ENCODE data around the gene SEMG2.

SEMG2 gene

DNA sequence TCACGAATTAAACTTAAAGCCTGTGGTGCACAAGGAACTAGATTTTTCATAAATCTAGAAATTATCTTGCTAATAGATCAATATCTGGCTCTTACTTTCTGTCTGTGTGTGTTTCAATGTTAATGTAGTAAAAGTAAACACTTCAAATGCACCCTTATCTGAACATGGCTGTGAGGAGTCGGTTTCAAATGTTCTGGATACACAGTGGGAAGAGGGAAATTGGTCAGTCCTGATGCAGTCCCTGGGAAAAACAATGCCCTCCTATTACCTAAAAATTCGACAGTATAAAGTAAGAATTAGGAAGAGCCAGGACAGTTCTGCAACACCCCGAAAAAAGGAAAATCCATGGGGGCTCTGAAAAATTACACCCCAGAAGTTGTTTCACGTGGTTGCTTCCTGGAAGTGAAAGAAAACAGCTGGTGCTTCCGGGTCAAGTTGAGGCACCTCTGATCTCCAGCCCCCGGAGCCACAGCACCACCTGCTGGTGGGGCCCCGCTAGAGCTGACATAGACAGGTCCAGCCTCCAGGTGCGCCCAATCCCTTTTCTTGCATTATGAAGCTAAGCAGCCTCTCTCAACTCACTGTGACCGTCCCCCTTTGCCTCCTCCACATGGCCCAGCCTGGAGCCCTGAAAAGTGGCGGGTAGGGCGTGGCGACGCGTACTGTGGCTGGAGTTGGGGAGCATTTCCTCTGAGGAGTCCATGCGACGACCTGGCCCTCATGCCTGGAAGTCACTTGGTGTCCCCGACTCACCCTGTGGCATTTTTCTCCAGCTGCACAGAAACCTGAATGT lies 8.3 kb downstream of the SEMG2 start:
- DNase-seq (ENCODE audit: low spot score): peak; percentile 67

GRCh38 chr20:45230631-45231030 lies 9.5 kb downstream of the SEMG2 start:
- no peak for DNase-seq (ENCODE audit: low spot score)

GRCh38 chr20:45235995-45236394 lies 14.8 kb downstream of the SEMG2 start:
- peak; percentile 63 for DNase-seq (ENCODE audit: low spot score)

DNA sequence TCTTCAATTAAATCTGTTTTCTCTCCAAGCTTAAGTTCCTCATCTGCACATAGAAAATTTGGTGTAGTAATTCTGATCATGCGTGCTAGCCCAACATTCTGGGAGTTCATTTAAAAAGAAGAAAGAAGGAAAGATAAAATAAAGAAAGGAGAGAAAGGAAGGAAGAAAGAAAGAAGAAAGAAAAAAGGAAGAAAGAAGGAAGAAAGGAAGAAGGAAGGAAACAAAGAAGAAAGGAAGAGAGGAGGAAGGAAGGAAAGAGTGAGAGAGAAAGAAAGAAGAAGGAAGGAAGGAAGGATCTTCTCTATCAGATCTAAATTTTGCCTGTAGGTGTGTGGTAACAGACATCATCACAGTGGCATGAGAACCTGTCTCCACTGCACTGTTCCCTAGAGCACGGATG lies 17.0 kb downstream of the SEMG2 start:
- DNase-seq (ENCODE audit: low spot score): no peak

DNA sequence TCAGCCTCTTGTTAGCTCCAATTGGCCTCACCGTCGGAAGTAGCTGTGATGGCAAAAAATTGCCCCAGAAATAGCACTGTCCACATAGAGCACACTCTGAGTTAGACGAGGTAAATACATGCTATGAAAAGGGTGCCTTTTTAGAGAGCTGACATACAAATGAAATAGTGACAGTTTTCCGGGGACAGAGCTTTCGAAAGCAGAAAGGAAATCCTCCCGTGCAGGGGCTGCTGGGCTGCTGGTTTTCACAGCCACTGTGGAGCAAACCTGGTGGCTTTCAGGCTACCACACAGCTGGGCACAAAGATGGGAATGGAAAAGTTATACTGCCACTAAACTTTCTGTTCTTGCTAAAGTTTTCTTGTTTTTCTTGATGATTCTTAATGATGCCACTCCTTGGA lies 24.9 kb downstream of the SEMG2 start:
- no peak for DNase-seq (ENCODE audit: low spot score)

DNA sequence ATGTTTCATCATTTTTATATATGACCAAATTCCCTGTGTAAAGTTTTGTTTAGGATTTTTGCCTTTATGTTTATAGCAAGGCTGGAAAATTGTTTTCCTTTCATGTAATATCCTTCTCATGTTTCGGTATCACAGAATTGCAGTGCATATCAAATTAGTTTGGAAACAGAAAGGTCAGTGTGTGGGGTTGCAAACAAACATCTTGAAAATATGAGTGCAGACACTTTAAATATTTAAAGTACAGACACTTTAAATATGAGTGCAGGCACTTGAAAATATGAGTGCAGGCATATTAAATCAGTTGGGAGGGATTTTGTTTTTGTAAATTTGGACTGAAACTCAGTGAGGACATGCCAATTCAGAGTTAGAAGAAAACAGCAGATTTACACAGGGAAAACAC lies 26.7 kb downstream of the SEMG2 start:
- DNase-seq (ENCODE audit: low spot score): no peak

DNA sequence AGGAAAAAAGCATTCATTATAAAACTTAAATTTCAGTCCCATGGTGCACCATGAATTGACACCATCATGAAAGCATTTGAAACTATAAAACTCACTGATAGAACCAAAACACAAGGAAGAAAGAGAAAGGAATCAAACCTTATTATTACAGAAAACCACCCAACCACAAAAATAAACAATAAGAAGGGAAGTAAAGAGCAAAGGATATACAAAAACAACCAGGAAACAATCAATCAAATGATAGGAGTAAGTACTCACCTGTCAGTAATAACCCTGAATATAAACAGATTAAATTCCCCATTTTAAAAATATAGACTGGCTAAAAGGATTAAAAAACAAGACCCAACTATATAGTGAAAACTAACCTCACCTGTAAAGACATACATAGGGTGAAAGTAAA lies 27.4 kb downstream of the SEMG2 start:
- no peak for DNase-seq (ENCODE audit: low spot score)

DNA sequence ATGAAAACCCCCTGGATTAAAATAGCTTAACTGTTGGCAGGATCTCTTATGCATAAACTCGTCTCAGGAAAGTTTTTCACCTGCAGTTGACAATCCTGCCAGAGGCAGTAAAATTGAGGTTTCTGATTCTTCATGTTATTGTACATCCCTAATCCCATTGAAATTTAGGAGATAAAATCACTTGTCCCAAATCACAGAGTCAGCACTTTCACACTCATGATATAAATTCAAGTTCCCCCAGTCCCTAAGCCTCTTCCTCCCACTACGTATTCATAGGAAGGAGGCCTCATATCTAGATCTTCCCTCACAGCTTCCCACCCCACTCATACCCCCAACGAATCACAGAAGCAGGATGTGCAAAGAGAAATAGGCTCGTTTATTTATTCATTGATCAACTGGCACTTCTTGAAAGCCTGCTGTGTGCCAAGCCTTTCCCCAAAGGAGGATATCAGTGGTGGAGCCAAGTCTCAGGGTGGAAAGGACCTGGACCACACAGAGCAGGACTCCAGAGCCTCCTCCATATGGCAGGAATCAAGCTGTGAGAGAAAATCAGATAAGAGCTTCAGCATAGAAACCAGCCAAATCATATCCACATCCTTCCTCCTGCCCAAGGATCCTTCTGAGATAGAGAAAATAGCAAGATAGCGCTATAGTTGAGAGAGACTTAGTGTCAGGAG lies 30.8 kb downstream of the SEMG2 start:
- DNase-seq (ENCODE audit: low spot score): no peak

GRCh38 chr20:45253261-45253660 lies 32.1 kb downstream of the SEMG2 start:
- DNase-seq (ENCODE audit: low spot score): no peak

DNA sequence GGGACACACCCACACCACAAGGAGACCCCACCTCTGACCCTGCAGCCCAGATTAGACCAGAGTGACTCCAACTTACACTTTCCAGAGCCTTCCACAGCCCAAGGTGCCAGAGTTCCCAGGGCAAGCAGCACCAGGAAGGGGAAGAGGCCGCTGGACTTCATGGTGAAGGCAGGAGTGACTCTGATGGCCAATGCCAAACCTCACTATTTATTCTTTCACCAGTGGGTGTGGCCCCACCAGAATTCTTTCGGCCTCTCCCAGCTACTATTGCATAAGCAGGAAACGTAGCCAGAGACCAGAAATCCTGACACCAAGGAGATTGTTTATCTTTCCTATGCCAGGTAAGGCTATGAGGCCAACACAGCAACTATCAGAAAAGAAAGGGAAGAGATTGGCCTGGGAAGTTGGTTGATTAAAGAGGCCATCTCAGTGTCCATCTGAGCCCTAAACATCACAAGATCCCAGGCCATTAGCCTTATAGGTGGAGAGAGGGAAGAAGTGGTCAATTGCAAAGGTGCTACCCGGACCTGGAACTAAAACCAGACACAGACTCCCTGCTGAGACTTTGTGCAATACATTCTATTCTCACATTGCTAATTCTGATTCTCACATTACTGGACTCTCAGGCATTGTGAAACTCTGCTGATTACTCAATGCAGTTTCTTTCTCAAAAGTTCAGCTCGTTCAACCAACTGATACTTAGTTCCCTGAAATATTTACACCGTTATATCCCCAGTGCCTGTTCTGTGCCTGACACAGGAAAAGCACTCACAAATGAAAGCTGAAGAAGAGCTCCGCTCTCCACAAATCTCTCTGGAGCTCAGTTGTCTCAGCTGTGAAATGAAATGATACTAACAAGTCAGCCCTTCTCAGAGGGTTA lies 33.5 kb downstream of the SEMG2 start, which contains the start of gene SLPI:
Gene SLPI, minus strand, starts transcription at position 182 of the 880 bp plus-strand sequence. Its CDS starts 21 bp downstream, at position 161.
- DNase-seq (ENCODE audit: low spot score): peak; percentile 27

DNA sequence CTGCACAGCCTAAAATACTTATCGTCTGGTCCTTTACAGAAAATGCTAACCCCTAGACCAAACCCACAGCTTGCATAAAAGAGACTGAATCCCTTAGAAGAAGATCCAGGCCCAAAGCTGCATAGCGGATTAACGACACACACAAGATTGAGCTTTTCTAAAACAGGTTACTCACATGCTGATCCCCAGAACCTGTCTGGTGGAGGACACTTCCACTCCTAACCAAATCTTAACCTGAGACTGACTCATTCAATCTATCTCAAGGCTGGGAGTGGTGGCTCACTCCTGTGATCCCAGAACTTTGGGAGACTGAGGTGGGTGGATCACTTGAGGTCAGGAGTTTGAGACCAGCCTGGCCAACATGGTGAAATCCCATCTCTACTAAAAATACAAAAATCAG lies 36.0 kb downstream of the SEMG2 start:
- no peak for DNase-seq (ENCODE audit: low spot score)

DNA sequence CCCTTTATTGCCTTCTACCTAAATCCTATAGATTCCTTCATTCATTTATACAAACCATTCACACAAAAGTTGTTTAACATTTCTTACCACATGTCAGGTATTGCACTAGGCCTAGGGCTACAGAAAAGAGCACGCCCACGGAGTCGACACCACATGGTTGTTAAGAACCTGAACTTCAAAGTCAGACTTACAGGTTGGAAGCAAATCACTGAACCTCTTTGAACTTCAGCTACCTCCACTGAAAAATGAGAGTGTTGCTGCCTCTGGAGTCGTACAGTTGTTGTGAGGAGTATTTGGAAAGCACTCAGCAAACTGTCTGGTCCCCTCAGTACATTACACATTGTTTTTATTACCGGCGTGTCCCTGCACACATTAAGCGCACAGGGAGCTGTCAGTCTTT lies 36.5 kb downstream of the SEMG2 start:
- no peak for DNase-seq (ENCODE audit: low spot score)

DNA sequence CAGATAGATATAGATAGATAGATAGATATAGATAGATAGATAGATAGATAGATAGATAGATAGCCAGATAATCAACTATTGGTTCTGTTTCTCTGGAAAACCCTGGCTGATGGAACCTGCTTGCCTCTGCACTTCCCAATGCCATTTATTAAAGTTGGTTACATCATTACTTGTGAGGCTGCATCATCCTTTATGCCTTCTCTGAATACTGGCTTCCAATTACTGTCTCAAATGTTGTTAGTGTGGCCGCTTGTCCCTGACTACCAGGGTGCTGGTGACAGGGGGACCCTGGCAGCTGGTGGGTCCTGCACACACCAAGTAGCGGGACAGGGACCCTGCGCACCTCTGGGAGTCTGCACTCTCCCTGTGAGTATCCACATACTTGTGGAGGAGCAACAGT lies 37.1 kb downstream of the SEMG2 start:
- DNase-seq (ENCODE audit: low spot score): no peak

GRCh38 chr20:45258664-45259063 lies 37.5 kb downstream of the SEMG2 start:
- no peak for DNase-seq (ENCODE audit: low spot score)

DNA sequence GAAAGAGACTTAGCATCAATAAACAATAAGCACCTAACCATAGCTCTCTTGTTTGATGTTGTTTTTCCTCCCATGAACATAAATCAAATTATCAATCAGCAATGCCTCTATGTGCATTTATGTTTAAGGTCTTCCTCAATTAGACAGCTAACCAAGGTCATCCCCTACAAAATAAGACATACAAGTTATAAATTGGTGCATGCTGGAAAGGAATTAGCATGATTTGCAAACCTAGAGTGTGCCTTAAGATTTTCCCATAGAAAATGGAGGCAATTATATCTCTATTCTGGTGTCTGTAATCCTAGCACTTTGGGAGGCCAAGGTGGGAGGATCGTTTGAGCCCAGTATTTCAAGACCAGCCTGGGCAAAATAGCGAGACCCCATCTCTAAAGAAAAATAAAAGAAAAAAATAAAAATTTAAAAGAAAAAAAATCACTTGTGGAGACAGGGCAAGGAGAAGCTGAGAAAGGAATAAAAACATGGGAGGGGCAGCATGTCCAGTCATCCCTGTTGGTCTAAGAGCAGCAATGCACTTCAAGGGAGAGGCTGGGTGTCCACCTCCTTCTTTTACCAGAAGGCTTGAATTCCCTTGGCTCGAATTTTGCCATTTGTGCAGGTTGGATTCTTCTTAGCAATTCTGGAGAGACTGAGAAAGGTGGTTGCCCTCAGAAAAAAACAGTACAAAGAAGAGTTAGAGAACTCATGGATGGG lies 42.5 kb downstream of the SEMG2 start:
- no peak for DNase-seq (ENCODE audit: low spot score)

DNA sequence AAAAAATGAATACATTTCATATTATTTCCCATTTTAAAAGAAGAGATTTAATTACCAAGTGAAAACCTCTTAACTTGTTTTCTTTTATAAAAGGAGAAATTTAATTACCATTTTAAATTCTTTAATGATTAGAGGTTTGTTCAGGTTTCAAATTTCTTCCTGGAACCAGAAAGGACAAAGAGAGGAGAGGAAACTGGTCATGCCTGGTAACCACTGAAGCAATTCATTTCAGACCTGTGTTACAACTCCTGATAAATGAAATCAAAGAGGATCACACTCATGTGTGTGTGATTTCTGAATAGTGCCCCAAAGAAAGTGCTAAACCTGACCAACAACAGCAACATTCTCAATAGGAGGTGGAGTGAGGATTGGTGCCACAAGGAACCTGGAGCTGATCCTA lies 45.8 kb downstream of the SEMG2 start:
- no peak for DNase-seq (ENCODE audit: low spot score)

DNA sequence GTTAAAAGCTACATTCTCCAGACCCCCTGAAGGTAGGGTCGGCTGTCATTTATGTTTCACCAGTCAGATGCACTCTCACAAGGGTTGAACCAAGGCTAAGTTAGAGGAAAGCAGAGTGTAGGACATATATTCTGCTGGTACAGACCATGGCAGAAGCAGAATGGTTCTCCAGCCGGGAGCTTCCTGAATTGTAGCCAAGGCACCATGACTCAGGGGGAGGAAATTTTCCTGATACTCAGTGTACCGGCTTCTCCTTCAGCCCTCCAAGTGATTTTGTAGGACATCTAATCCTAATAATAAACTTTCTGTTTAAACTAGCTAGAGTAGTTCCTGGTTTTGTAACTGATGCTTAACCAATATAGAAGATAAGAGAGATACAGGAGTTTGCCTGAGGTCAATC lies 47.4 kb downstream of the SEMG2 start:
- DNase-seq (ENCODE audit: low spot score): no peak

DNA sequence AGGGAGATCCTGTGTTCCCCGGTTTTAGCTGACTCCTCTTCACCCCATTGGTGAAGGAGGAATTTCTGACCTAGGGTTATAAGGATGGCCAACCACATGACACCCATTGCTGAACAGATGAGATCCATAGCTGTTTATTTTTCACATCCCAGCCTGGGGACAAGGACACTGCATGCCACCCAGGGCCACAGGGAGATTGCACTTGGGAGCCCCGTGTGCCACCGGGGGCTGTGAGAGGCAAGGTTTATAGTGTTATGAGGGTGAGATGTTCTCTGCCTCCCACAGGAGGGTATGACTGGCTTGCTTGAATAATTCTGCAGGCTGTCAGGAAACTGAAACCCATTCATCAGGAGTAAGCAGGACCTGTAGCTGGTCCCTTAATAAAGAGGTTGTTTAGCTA lies 47.9 kb downstream of the SEMG2 start:
- DNase-seq (ENCODE audit: low spot score): no peak

DNA sequence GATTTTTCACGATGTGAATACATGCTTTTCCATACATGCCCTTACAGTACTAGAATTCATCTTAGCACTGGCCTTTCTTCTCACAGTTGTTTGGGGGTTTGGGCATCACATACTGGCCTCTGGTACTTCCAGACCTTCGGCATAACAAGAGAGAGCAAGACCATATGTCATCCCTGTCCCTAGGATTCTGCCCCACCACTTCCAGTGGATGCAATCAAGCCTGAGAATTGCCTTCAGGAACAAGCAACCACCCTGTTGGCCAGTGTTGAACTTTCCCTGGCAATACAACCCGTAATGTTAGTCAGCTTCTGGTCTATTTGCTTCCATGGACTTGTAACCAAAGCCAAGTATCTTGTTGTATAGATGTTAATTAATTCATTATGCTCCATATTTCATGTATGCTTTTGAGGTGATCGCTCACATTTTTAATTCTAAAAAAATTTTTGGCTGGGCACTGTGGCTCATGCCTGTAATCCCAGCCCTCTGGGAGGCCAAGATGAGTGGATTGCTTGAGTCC lies 48.6 kb downstream of the SEMG2 start:
- no peak for DNase-seq (ENCODE audit: low spot score)
